Endothelial cell of umbilical vein (primary cell): ENCODE measurements around the gene ITGA2. TPM values are rescaled to one million over a fixed set of nuclear protein-coding genes. Genes with fewer than 3 reads are reported as not detected.
A peak's percentile ranks its signal among the peaks of the same experiment; 100 is the strongest.

ENCODE experiments used
- BruUV-seq: library from RNA; stranded (reverse); fragments of 400-500 nt; replicated peaks from 2 replicates; lab custom pipeline; 2021; lab: Mats Ljungman, UMichigan
- CTCF ChIA-PET: fragments of 300-600, 350-600 bp; sonication (Branson Sonifier 250); formaldehyde crosslinking; loops from one replicate; lab custom pipeline; 2021; ENCODE audit warnings: antibody characterized with exemption, inconsistent platforms; lab: Charles Lee
- POLR2A ChIA-PET: fragments of 300-600, 350-600 bp; sonication (Branson Sonifier 250); formaldehyde crosslinking; loops from one replicate; lab custom pipeline; 2021; ENCODE audit warnings: antibody characterized with exemption, inconsistent platforms; lab: Charles Lee
- DNase-seq: peaks from one replicate; pipeline ENCODE4 v3.0.0-alpha.2; 2011; ENCODE audit warnings: low read depth, low spot score
- FAIRE-seq: peaks from 2 replicates; lab custom pipeline; 2011; peaks lifted over from hg19 to GRCh38; lab: Jason Lieb, UNC
- H2AFZ ChIP-seq: 2 replicates; pipeline ENCODE4 v1.6.0; 2012; ENCODE audit warnings: low read depth, low read length, control low read depth, inconsistent platforms
- H3K27ac ChIP-seq: 2 replicates; pipeline ENCODE4 v1.5.1; 2011; ENCODE audit warnings: low read depth, mild to moderate bottlenecking, control low read depth, low read length, moderate library complexity; ENCODE audit not compliant: insufficient read depth
- H3K27me3 ChIP-seq, 2 experiments: 2 replicates each; pipeline versions ENCODE4 v1.6.0 to v1.6.1; 2011; ENCODE audit warnings: low read length in 2 of 2, mixed read lengths in 1 of 2; ENCODE audit not compliant: control insufficient read depth in 2 of 2, insufficient read depth in 2 of 2
- H3K36me3 ChIP-seq, 2 experiments: 2 replicates in 1 of 2; 3 replicates in 1 of 2; pipeline ENCODE4 v1.5.1; 2011; ENCODE audit warnings: low read length in 2 of 2, mild to moderate bottlenecking in 1 of 2, moderate library complexity in 1 of 2; ENCODE audit not compliant: control insufficient read depth in 2 of 2, insufficient read depth in 2 of 2; ENCODE audit errors: extremely low read depth in 1 of 2
- H3K4me1 ChIP-seq: 3 replicates; pipeline ENCODE4 v1.5.1; 2011; ENCODE audit warnings: mild to moderate bottlenecking, low read length; ENCODE audit not compliant: control insufficient read depth, insufficient read depth; ENCODE audit errors: extremely low read depth
- H3K4me2 ChIP-seq: 2 replicates; pipeline ENCODE4 v1.6.1; 2011; ENCODE audit warnings: low read length, control low read depth, mixed read lengths; ENCODE audit not compliant: insufficient read depth
- H3K4me3 ChIP-seq, 3 experiments: fragments of 200-600 bp in 1 of 3; sonication (generic), shearing (Covaris generic) in 1 of 3; replicated peaks in 1 of 3; 2 replicates each; pipeline ENCODE4 v1.5.1; 2011 to 2016; ENCODE audit warnings: control low read depth in 3 of 3, low read length in 3 of 3, mild to moderate bottlenecking in 2 of 3, inconsistent platforms in 1 of 3, low read depth in 1 of 3, moderate library complexity in 1 of 3; ENCODE audit not compliant: insufficient read depth in 1 of 3
- H3K79me2 ChIP-seq: 2 replicates; pipeline ENCODE4 v1.6.0; 2012; ENCODE audit warnings: low read length, inconsistent platforms; ENCODE audit not compliant: control insufficient read depth, insufficient read depth
- H3K9ac ChIP-seq: replicated peaks from 2 replicates; pipeline ENCODE3; 2011; ENCODE audit warnings: low read length, control low read depth; ENCODE audit not compliant: insufficient read depth; ENCODE audit errors: extremely low read depth
- H3K9me1 ChIP-seq: replicated peaks from 3 replicates; pipeline ENCODE4 v1.6.0; 2011; ENCODE audit warnings: mild to moderate bottlenecking, low read length; ENCODE audit not compliant: control insufficient read depth, insufficient read depth; ENCODE audit errors: extremely low read depth
- H3K9me3 ChIP-seq: replicated peaks from 2 replicates; pipeline ENCODE4 v1.5.1; 2012; ENCODE audit warnings: low read length, inconsistent platforms; ENCODE audit not compliant: control insufficient read depth, insufficient read depth
- H4K20me1 ChIP-seq: replicated peaks from 2 replicates; pipeline ENCODE3; 2011; ENCODE audit warnings: mild to moderate bottlenecking, low read length; ENCODE audit not compliant: control insufficient read depth, insufficient read depth; ENCODE audit errors: extremely low read depth
- EZH2 ChIP-seq: IDR thresholded peaks from 2 replicates; pipeline ENCODE4 v1.6.1; 2012; ENCODE audit warnings: borderline replicate concordance, low read depth, mild to moderate bottlenecking, moderate library complexity, low read length, inconsistent platforms; ENCODE audit not compliant: severe bottlenecking
- FOS ChIP-seq: IDR thresholded peaks from 2 replicates; pipeline ENCODE4 v1.6.1; 2011; ENCODE audit warnings: mild to moderate bottlenecking, low read length, moderate library complexity, borderline replicate concordance; ENCODE audit not compliant: insufficient read depth
- GATA2 ChIP-seq: IDR thresholded peaks from 2 replicates; pipeline ENCODE4 v1.7.0; 2011; ENCODE audit warnings: low read depth, mild to moderate bottlenecking, moderate library complexity, mixed read lengths, low read length; ENCODE audit not compliant: insufficient read length, insufficient read depth
- JUN ChIP-seq: IDR thresholded peaks from 2 replicates; pipeline ENCODE4 v1.6.1; 2011; ENCODE audit warnings: borderline replicate concordance, low read depth; ENCODE audit not compliant: insufficient read length, insufficient read depth
- MYC ChIP-seq: IDR thresholded peaks from one replicate; pipeline ENCODE4 v1.6.1; 2011; ENCODE audit warnings: mild to moderate bottlenecking, low read depth, low read length
- POLR2A ChIP-seq: IDR thresholded peaks from 2 replicates; pipeline ENCODE4 v1.6.1; 2012; ENCODE audit warnings: low read depth, mild to moderate bottlenecking, control low read depth, low read length
- POLR2AphosphoS5 ChIP-seq: IDR thresholded peaks from 2 replicates; pipeline ENCODE4 v1.6.1; 2012; ENCODE audit warnings: low read depth, mild to moderate bottlenecking, control low read depth, low read length, moderate library complexity; ENCODE audit not compliant: insufficient read depth
- dilution Hi-C: fragments of 300-500 bp; cut with MboI; formaldehyde crosslinking; loops from one replicate; pipeline ENCODE4 v1.15.0; 2019; ENCODE audit warnings: low sequenced_read_pairs; ENCODE audit not compliant: extremely low pct_ligation_motif_present
- intact Hi-C: fragments of 100-400 bp; cut with micrococcal nuclease; formaldehyde crosslinking; loops from one replicate; pipeline ENCODE4 v1.10.0; 2022
- polyA plus RNA-seq, 4 experiments: library from polyadenylated mRNA; depleted of rRNA in 3 of 4; stranded (reverse) in 3 of 4; unstranded in 1 of 4; fragments of >200 nt; gene quantifications; 2 replicates each; pipeline versions ENCODE4 v1.2.1 to v1.2.3, GENCODE V29; 2011 to 2012; ENCODE audit warnings: missing spikeins in 1 of 4
- total RNA-seq: library from RNA; stranded (reverse); gene quantifications from 2 replicates; pipeline ENCODE4 v1.2.3, GENCODE V29; 2021
- TF ChIP-seq, protein P1 (sequence below): IDR thresholded peaks from 2 replicates; pipeline ENCODE4 v1.6.1; 2011; ENCODE audit not compliant: insufficient read depth, insufficient read length
- TF ChIP-seq, protein P2 (sequence below), 2 donors: IDR thresholded peaks; 1 replicate in 1 of 2; 2 replicates in 1 of 2; pipeline ENCODE4 v1.5.1; 2011; ENCODE audit warnings: low read length in 2 of 2, mild to moderate bottlenecking in 2 of 2, moderate library complexity in 2 of 2, control low read depth in 1 of 2, inconsistent platforms in 1 of 2, low read depth in 1 of 2; ENCODE audit not compliant: insufficient read depth in 1 of 2; ENCODE audit errors: extremely low read depth in 1 of 2

Gene ITGA2
- total and polyA plus RNA-seq, 2 donors (not counting 3 experiments of a cell fraction or from before 2014, with no cell fraction given), result 11.2 to 62.3 TPM

DNA sequence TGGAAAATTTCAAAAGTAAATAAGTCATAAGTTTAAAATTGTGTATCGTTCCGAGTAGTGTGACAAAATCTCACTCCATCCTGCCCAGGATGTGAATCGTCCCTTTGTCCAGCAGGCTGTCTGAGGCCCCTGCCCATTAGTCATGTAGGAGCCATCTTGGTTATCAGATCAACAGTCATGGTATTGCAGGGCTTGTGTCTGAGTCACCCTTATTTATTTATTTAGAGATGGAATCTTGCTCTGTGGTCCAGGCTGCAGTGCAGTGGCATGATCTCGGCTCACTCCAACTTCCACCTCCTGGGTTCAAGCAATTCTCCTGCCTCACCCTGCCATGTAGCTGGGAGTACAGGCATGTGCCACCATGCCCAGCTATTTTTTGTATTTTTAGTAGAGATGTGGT, 30.2 kb downstream of the ITGA2 start:
- Histone ChIP-seq H3K79me2 (peaks cover 82% of the 10 kb centered on the region), H3K9me3 (no peaks in the 10 kb centered on the region), H3K9me1 (no peaks in the 10 kb centered on the region), H4K20me1 (no peaks in the 10 kb centered on the region), H3K4me2 (peak overlapping the region; percentile 63), H3K9ac (no peak overlapping the region), H3K4me1 (peaks cover 15% of the 10 kb centered on the region), H3K27ac (peak overlapping the region; percentile 66), H3K4me3 (no peak overlapping the region), H3K27me3 (no peaks in the 10 kb centered on the region), H2AFZ (no peak overlapping the region), H3K36me3 (no peaks in the 10 kb centered on the region)
- FAIRE-seq (peak; percentile 92), DNase-seq (peak; percentile 69)
- CTCF ChIA-PET, result no interaction called here
- POLR2A ChIA-PET, result no interaction called here
- BruUV-seq, result no TSS peak
- dilution Hi-C loops (no loop called here), intact Hi-C loops (loop anchor here (1.0 kb wide), 1 partner anchor 9 kb away; no protein-coding TSS in a partner anchor)
- TF ChIP-seq, protein P1, sequence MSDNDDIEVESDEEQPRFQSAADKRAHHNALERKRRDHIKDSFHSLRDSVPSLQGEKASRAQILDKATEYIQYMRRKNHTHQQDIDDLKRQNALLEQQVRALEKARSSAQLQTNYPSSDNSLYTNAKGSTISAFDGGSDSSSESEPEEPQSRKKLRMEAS, result no peak
- TF ChIP-seq POLR2A, result no peak
- TF ChIP-seq, protein P2, sequence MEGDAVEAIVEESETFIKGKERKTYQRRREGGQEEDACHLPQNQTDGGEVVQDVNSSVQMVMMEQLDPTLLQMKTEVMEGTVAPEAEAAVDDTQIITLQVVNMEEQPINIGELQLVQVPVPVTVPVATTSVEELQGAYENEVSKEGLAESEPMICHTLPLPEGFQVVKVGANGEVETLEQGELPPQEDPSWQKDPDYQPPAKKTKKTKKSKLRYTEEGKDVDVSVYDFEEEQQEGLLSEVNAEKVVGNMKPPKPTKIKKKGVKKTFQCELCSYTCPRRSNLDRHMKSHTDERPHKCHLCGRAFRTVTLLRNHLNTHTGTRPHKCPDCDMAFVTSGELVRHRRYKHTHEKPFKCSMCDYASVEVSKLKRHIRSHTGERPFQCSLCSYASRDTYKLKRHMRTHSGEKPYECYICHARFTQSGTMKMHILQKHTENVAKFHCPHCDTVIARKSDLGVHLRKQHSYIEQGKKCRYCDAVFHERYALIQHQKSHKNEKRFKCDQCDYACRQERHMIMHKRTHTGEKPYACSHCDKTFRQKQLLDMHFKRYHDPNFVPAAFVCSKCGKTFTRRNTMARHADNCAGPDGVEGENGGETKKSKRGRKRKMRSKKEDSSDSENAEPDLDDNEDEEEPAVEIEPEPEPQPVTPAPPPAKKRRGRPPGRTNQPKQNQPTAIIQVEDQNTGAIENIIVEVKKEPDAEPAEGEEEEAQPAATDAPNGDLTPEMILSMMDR (IDR thresholded peaks at IDR 0.05; ENCODE audit: extremely low read depth in 1 of 2, insufficient read depth in 1 of 2, low read depth in 1 of 2, low read length in 2 of 2), result no peak
- TF ChIP-seq EZH2, result no peak
- TF ChIP-seq POLR2AphosphoS5, result peak; percentile 71
- peak; percentile 9 for TF ChIP-seq MYC
- TF ChIP-seq JUN, result peak; percentile 75
- peak; percentile 99 for TF ChIP-seq GATA2
- peak; percentile 98 for TF ChIP-seq FOS
